GM18507 (cell line): ENCODE data around the gene MED28.

Experiments used
- DNase-seq: peaks from one replicate; pipeline ENCODE4 v3.0.0; 2011; ENCODE audit warnings: low read depth; ENCODE audit not compliant: insufficient read length; ENCODE audit errors: extremely low spot score
- FAIRE-seq: peaks from 2 replicates; lab custom pipeline; 2011; peaks lifted over from hg19 to GRCh38; lab: Jason Lieb, UNC

Gene MED28

GRCh38 chr4:17613761-17614415, 553 bp upstream of the MED28 start:
- no peak for DNase-seq
- no peak for FAIRE-seq

GRCh38 chr4:17616283-17616682, 1.8 kb downstream of the MED28 start:
- FAIRE-seq (no peak), DNase-seq (no peak)

GRCh38 chr4:17618926-17619325, 4.5 kb downstream of the MED28 start:
- no peak for FAIRE-seq
- DNase-seq, result no peak

DNA sequence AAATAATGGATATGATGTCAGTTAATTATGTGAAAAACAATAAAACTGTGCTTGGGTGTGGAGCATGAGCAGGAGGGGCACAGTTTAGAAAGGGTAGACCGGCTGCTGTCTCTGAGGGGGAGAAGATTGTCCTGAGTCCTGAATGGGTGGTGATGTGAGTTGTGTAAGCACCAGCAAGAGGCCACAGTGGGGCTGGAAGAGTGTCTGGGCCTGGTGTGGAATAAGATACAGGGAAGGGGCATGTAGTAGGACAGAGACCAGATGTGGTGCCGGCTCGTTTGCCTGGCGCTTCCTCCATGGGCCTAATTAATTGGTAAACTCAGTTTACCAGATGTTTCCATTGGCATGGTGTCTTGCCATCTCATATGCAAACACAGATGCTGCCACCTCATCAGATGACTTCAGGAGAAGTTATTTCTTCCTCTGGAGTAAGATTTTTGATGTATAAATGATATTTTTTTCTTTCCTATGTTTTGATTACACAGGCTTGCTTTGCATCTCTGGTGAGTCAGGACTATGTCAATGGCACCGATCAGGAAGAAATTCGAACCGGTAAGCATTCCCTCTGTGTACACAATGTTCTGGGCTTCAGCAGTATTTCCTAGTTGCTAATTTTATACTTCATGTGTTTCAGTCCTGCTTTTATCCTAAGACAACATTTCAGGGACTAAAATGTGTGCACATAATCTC, 5.1 kb downstream of the MED28 start:
- FAIRE-seq (no peak), DNase-seq (no peak)

GRCh38 chr4:17623451-17624001, 9.1 kb downstream of the MED28 start:
- FAIRE-seq (no peak), DNase-seq (no peak)

DNA sequence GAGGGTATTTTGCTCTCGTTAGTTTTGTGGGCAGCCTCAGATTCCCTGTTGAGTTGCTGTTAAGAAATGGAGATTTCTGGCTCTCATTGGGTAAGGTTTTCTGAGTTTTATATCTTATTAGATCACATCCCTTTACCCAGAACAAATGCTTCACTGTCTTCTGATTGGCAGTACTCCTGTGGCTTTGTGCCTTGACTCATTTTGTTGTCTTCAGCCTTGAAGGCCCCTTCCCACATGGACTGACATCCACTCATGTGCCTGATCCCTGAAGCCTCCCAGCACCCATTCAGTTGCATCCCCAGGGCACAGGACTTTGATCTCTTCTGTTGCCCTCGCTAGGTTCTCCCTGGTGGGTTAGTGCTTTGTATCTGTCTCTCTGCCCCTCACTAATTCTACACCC, 10.4 kb downstream of the MED28 start:
- no peak for DNase-seq
- no peak for FAIRE-seq

- FAIRE-seq, result no peak
Observed at GRCh38 chr4:17630228-17630627, 15.8 kb downstream of the MED28 start.

DNA sequence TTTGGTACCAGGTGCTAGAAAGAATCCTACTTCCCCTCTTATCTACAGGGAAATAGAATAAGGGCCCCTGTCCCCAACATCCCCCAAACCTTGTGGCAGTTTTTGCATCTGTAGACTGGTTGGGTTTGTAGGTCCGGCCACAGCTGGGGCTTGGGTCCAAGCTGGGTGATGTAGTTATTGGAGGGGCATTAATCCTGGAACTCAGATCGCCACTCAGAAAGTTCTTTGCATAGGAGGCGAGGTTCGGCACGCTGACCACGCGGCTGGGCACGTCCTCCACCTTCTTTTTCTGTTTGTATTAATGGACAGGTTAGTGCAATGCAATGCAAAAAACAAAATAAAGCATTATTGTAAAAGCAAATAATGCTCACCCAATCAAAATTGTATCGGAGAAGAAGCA, 19.2 kb downstream of the MED28 start:
- DNase-seq (no peak), FAIRE-seq (no peak)

More at GRCh38 chr4:17630228-17630627, 15.8 kb downstream of the MED28 start:
- no peak for DNase-seq

DNA sequence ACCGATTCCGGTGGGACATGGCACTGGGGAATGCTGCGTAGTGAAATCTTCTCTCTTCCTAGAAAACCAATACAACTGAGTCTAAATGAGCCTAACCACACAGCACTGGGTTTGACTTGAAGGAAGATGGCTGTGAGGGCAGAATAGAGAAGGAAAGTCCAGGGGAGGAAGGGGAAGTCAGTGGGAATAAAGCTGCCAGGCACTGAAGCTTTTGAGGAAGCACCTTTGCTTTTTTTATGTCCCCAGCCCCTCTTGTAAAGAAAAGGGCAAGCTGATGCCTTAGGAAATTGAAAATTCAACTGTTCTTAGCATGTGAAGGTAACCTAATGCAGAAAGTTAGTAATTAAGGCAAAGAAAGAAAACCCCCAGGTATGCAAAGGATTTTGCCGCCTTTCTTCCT, 20.6 kb downstream of the MED28 start:
- DNase-seq (no peak), FAIRE-seq (no peak)

GRCh38 chr4:17636341-17636695, 21.9 kb downstream of the MED28 start:
- FAIRE-seq (no peak), DNase-seq (no peak)

DNA sequence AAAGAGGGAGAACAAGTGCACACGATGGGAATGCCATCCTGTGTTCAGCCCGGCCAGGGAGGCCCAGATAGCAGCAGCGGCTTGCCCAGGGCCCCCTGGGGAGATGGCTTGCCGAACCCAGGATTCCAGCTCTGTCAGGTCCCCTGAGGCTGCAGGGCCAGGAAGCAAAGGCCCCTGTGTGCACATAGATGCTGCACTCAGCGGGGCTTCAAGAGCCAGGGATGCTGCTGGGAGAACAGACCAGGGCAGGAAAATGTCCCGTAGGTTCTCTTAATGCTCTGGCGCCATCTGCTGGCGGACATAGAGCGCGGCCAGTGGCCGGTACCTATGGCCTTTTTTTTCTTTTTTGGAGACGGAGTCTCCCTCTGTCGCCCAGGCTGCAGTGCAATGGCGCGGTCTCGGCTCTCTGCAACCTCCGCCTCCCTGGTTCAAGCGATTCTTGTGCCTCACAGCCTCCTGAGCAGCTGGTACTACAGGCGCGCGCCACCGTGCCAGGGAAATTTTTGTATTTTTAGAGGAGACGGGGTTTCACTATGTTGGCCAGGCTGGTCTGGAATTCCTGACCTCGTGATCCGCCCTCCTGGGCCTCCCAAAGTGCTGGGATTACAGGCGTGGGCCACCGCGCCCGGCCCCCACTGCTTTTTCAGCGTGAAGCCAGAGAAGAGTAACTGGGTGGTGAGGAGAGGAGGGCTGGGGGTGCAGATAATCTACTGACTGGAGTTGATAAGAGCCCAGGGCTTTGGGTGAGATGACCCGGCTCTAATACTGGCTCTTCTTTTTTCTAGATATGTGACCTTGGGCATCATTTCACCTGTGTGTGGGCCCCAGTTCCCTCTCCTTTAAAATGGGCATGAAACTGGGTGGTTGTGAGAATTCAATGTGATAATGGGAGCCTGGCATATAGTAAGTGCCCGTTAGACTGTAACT, 22.5 kb downstream of the MED28 start:
- DNase-seq (peak; percentile 48), FAIRE-seq (peak; percentile 87)

- no peak for FAIRE-seq
Observed at GRCh38 chr4:17639136-17639535, 24.7 kb downstream of the MED28 start.

GRCh38 chr4:17642398-17642783, 27.9 kb downstream of the MED28 start:
- DNase-seq, result no peak
- FAIRE-seq, result no peak

More at GRCh38 chr4:17639136-17639535, 24.7 kb downstream of the MED28 start:
- no peak for DNase-seq

GRCh38 chr4:17646693-17647092, 32.3 kb downstream of the MED28 start:
- FAIRE-seq (no peak), DNase-seq (no peak)

DNA sequence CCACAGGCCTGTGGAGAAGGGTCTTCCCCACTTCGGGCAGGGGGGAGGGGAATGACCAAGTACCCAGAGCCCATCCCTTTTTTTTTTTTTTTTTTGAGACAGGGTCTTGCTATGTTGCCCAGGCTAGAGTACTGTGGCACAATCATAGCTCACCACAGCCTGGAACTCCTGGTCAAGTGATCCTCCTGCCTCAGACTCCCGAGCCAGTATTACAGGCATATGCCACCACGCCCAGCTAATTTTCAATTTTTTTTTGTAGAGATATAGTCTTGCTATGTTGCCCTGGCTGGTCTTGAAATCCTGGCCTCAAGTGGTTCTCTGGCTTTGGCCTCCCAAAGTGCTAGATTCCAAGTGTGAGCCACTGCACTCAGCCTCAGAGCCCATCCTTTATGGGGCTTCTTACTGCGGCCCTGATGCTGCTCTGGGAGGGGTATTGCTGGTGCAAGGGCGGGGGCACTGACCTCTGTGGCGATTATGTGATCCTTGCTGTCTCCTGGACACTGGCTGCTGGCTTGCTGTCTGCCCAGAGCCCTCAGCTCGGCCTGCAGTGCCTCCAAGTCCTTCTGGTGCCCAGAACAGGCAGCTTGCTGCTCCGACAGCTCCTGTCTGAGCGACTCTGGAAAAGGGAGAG, 32.9 kb downstream of the MED28 start:
- DNase-seq (no peak), FAIRE-seq (no peak)

GRCh38 chr4:17647927-17648326, 33.5 kb downstream of the MED28 start:
- FAIRE-seq (no peak), DNase-seq (no peak)

GRCh38 chr4:17650406-17650805, 36.0 kb downstream of the MED28 start:
- no peak for FAIRE-seq

GRCh38 chr4:17654701-17655100, 40.3 kb downstream of the MED28 start:
- DNase-seq (no peak), FAIRE-seq (no peak)

More at GRCh38 chr4:17650406-17650805, 36.0 kb downstream of the MED28 start:
- DNase-seq, result no peak

DNA sequence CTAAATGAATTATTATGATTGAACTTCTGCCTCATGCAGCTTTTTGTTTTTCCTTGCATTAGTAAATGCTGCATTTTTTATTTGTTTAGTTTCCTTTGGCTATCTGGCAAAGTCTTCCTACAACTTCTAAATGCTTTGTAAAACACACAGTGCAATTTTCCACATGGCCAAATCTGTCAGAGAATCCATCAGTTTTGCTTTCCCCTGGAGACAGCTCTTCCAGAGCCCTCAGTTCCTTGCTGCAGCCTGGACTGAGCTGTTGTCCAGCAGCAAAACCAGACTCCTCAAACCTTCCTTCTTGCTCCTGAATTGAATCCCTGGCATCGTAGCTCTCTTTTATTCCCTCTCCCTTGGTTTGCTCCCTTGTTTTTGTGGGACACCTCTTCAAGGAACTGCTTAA, 42.6 kb downstream of the MED28 start:
- DNase-seq, result no peak
- no peak for FAIRE-seq

- DNase-seq (no peak), FAIRE-seq (no peak)
Observed at GRCh38 chr4:17657849-17658248, 43.4 kb downstream of the MED28 start.
